Calu3 (cell line): Measurements from ENCODE around the gene ARHGEF16. TPM values are rescaled to one million over a fixed set of nuclear protein-coding genes. Genes with fewer than 3 reads are reported as not detected.

ENCODE experiments used
- BruUV-seq: library from RNA; stranded (reverse); fragments of 400-500 nt; replicated peaks from 2 replicates; lab custom pipeline; 2021; lab: Mats Ljungman, UMichigan
- CTCF ChIA-PET: fragments of 300-600 bp; sonication (Branson Sonifier 250); formaldehyde crosslinking; loops from one replicate; lab custom pipeline; 2022; ENCODE audit warnings: antibody characterized with exemption; lab: Charles Lee
- DNase-seq: peaks from one replicate; pipeline ENCODE4 v3.0.0; 2022
- H3K27ac Mint-ChIP-seq: one replicate; pipeline ENCODE4 v1.8.0; 2022; ENCODE audit warnings: mixed read lengths; ENCODE audit not compliant: unreplicated experiment
- H3K27me3 Mint-ChIP-seq: one replicate; pipeline ENCODE4 v1.8.0; 2022; ENCODE audit warnings: mixed read lengths; ENCODE audit not compliant: unreplicated experiment
- H3K36me3 Mint-ChIP-seq: one replicate; pipeline ENCODE4 v1.8.0; 2022; ENCODE audit warnings: mild to moderate bottlenecking, moderate library complexity, mixed read lengths; ENCODE audit not compliant: insufficient read depth, unreplicated experiment
- H3K4me1 Mint-ChIP-seq: one replicate; pipeline ENCODE4 v1.8.0; 2022; ENCODE audit warnings: mild to moderate bottlenecking, low read depth, mixed read lengths; ENCODE audit not compliant: unreplicated experiment
- H3K4me3 Mint-ChIP-seq: one replicate; pipeline ENCODE4 v1.8.0; 2022; ENCODE audit warnings: mild to moderate bottlenecking, low read depth, moderate library complexity, mixed read lengths; ENCODE audit not compliant: unreplicated experiment
- H3K9me3 Mint-ChIP-seq: one replicate; pipeline ENCODE4 v1.8.0; 2022; ENCODE audit warnings: low read depth, mixed read lengths; ENCODE audit not compliant: unreplicated experiment
- CTCF ChIP-seq: fragments of 200-600 bp; IDR thresholded peaks from one replicate; pipeline ENCODE4 v1.8.0; 2022; ENCODE audit warnings: antibody characterized with exemption; ENCODE audit not compliant: unreplicated experiment
- intact Hi-C: fragments of 100-400 bp; cut with micrococcal nuclease; formaldehyde crosslinking; loops from one replicate; pipeline ENCODE4 v1.10.0; 2022; ENCODE audit not compliant: unreplicated experiment
- total RNA-seq: library from RNA; stranded (reverse); gene quantifications from 2 replicates; pipeline ENCODE4 v1.2.3, GENCODE V29; 2022

Gene ARHGEF16
- total RNA-seq, 1 experiment from 2014 or later = 24.2 TPM

- CTCF ChIA-PET = no interaction called here
Observed at GRCh38 chr1:3519301-3519885, 64.9 kb downstream of the ARHGEF16 start.

GRCh38 chr1:3520419-3521378 is 66.2 kb downstream of the ARHGEF16 start:
- no peak for TF ChIP-seq CTCF

More at GRCh38 chr1:3519301-3519885, 64.9 kb downstream of the ARHGEF16 start:
- TF ChIP-seq CTCF = no peak
- BruUV-seq = no TSS peak
- H3K27ac Mint-ChIP-seq = no peak overlapping the region
- no peaks in the 10 kb centered on the region for H3K4me1 Mint-ChIP-seq
- peaks cover 5% of the 10 kb centered on the region for H3K36me3 Mint-ChIP-seq
- intact Hi-C loops = no loop called here
- H3K27me3 Mint-ChIP-seq = no peaks in the 10 kb centered on the region
- no peak for DNase-seq
- no peak overlapping the region for H3K4me3 Mint-ChIP-seq
- no peaks in the 10 kb centered on the region for H3K9me3 Mint-ChIP-seq

GRCh38 chr1:3521426-3521825 is 67.0 kb downstream of the ARHGEF16 start:
- Mint-ChIP-seq H3K27me3 (no peaks in the 10 kb centered on the region), H3K4me1 (no peaks in the 10 kb centered on the region), H3K4me3 (no peak overlapping the region), H3K9me3 (no peaks in the 10 kb centered on the region), H3K27ac (no peak overlapping the region), H3K36me3 (peaks cover 5% of the 10 kb centered on the region)
- no TSS peak for BruUV-seq
- DNase-seq = no peak
- intact Hi-C loops = no loop called here
- CTCF ChIA-PET = no interaction called here
- TF ChIP-seq CTCF = no peak

More at GRCh38 chr1:3520419-3521378, 66.2 kb downstream of the ARHGEF16 start:
- peaks cover 5% of the 10 kb centered on the region for H3K36me3 Mint-ChIP-seq
- H3K4me3 Mint-ChIP-seq = no peak overlapping the region
- no peak overlapping the region for H3K27ac Mint-ChIP-seq
- DNase-seq = no peak
- no peaks in the 10 kb centered on the region for H3K9me3 Mint-ChIP-seq
- H3K4me1 Mint-ChIP-seq = no peaks in the 10 kb centered on the region
- CTCF ChIA-PET = no interaction called here
- no TSS peak for BruUV-seq
- intact Hi-C loops = no loop called here
- no peaks in the 10 kb centered on the region for H3K27me3 Mint-ChIP-seq

- intact Hi-C loops = no loop called here
- CTCF ChIA-PET = no interaction called here
- no peaks in the 10 kb centered on the region for H3K27me3 Mint-ChIP-seq
Observed at GRCh38 chr1:3522112-3522511, 67.6 kb downstream of the ARHGEF16 start.

More at GRCh38 chr1:3522112-3522511, 67.6 kb downstream of the ARHGEF16 start:
- no peak for DNase-seq
- no TSS peak for BruUV-seq
- TF ChIP-seq CTCF = no peak
- no peak overlapping the region for H3K4me3 Mint-ChIP-seq
- H3K27ac Mint-ChIP-seq = no peak overlapping the region
- peaks cover 5% of the 10 kb centered on the region for H3K36me3 Mint-ChIP-seq
- H3K4me1 Mint-ChIP-seq = no peaks in the 10 kb centered on the region
- no peaks in the 10 kb centered on the region for H3K9me3 Mint-ChIP-seq
